Muscle of leg (tissue), 11 donors: Measurements from ENCODE around the gene HECTD1. TPM values are rescaled to one million over a fixed set of nuclear protein-coding genes. Genes with fewer than 3 reads are reported as not detected.
"Not testable (repeated sequence)": the region's sequence is repeated elsewhere in the genome, so short reads cannot be mapped to it uniquely, and the experiment has no call there.

ENCODE experiments used
- DNase-seq: peaks from one replicate; pipeline ENCODE4 v3.0.0; 2013
- H3K27ac ChIP-seq: one replicate; pipeline ENCODE4 v1.5.1; 2013; ENCODE audit warnings: mild to moderate bottlenecking, low read length, control low read depth
- H3K27me3 ChIP-seq: one replicate; pipeline ENCODE4 v1.6.1; 2013; ENCODE audit warnings: low read length; ENCODE audit not compliant: control insufficient read depth, insufficient read depth
- H3K36me3 ChIP-seq: one replicate; pipeline ENCODE4 v1.6.1; 2013; ENCODE audit warnings: low read length; ENCODE audit not compliant: control insufficient read depth, insufficient read depth
- H3K4me1 ChIP-seq: one replicate; pipeline ENCODE4 v1.6.1; 2013; ENCODE audit warnings: low read length; ENCODE audit not compliant: control insufficient read depth, insufficient read depth
- H3K4me3 ChIP-seq: one replicate; pipeline ENCODE4 v1.5.1; 2013; ENCODE audit warnings: low read length, control low read depth
- H3K9me3 ChIP-seq: replicated peaks from 2 replicates; pipeline ENCODE4 v1.6.1; 2013; ENCODE audit warnings: low read depth, low read length; ENCODE audit not compliant: control insufficient read depth
- WGBS: methylation state at CpG from one replicate; pipeline ENCODE4 v1.1.5; 2013; ENCODE audit warnings: missing lambda C conversion rate; ENCODE audit not compliant: insufficient coverage; 5-methylcytosine and 5-hydroxymethylcytosine counted together
- polyA plus RNA-seq, 8 donors: library from polyadenylated mRNA; unstranded; fragments of 120-200 nt; gene quantifications; one replicate each; pipeline versions ENCODE4 v1.2.1 to v1.2.3, GENCODE V29; 2013; ENCODE audit warnings: inconsistent platforms in 1 of 8, low replicate concordance in 1 of 8; ENCODE audit not compliant: insufficient read length in 8 of 8, insufficient read depth in 1 of 8
- total RNA-seq: library from RNA; stranded (reverse); fragments of 120-200 nt; gene quantifications from one replicate; pipeline ENCODE4 v1.2.4, GENCODE V29; 2013

The HECTD1 gene
- total and polyA plus RNA-seq, 9 donors: 85.5 to 149 (median 108) TPM

DNA sequence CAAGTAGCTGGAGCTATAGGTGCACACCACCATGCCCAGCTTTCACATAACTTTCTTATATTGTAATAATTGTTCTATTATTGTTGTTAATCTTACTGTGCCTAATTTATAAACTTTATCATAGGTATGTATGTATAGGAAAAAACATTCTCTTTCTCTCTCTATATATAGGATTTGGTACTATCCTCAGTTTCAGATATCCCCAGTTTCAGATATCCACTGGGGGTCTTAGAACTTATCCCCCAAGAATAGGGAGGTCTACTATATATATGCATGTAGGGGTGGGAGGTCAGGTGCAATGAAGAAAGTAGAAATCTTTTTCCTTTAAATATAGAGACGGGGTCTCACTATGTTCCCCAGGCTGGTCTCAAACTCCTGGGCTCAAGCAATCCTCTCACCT, 110.5 kb downstream of the HECTD1 start:
- Histone ChIP-seq H3K4me3 (no peak overlapping the region), H3K9me3 (no peaks in the 10 kb centered on the region), H3K27me3 (no peaks in the 10 kb centered on the region), H3K27ac (no peak overlapping the region), H3K4me1 (no peaks in the 10 kb centered on the region), H3K36me3 (peaks cover 32% of the 10 kb centered on the region)
- DNase-seq: no peak
- WGBS: no CpG with 5 or more reads among the region's 1 CpG

DNA sequence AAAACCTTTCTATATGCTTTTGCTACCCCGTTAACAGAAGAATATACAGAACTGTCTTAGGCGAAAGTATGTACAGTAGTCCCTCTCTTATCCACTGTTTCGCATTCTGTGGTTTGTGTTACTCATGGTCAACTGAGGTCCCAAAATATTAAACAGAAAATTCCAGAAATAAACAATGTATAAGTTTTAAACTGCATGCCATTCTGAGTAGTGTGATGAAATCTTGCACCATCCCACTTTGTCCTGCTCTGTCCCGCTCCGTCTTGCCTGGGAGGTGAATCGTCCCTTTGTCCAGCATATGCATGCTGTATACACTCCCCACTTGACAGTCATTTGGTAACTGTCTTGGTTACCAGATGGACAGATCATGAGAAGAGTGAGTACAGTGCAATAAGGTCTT, 111.3 kb downstream of the HECTD1 start:
- DNase-seq: no peak
- Histone ChIP-seq H3K4me1 (peaks cover under 1% of the 10 kb centered on the region), H3K36me3 (peaks cover 28% of the 10 kb centered on the region), H3K4me3 (no peak overlapping the region), H3K27ac (no peak overlapping the region), H3K27me3 (no peaks in the 10 kb centered on the region), H3K9me3 (no peaks in the 10 kb centered on the region)
- WGBS: no CpG with 5 or more reads among the region's 6 CpGs

DNA sequence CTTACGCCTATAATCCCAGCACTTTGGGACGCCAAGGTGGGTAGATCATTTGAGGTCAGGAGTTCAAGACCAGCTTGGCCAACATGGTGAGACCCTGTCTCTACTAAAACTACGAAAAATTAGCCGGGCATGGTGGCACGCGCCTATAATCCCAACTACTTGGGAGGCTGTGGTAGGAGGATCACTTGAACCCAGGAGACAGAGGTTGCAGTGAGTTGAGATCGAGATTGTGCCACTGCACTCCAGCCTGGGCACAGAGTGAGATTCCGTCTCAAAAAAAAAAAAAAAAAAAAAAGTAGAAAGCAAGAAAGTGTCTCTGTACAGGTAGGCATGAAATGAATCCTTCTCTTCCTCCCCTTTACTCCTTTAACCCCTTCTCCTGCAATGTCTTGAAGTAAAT, 111.8 kb downstream of the HECTD1 start:
- DNase-seq, H3K4me3 ChIP-seq, H3K27ac ChIP-seq, H3K9me3 ChIP-seq, H3K4me1 ChIP-seq, H3K27me3 ChIP-seq: not testable (repeated sequence)
- WGBS: 92% methylated on average over 3 of the region's 8 CpGs
- peaks cover 24% of the 10 kb centered on the region for H3K36me3 ChIP-seq

DNA sequence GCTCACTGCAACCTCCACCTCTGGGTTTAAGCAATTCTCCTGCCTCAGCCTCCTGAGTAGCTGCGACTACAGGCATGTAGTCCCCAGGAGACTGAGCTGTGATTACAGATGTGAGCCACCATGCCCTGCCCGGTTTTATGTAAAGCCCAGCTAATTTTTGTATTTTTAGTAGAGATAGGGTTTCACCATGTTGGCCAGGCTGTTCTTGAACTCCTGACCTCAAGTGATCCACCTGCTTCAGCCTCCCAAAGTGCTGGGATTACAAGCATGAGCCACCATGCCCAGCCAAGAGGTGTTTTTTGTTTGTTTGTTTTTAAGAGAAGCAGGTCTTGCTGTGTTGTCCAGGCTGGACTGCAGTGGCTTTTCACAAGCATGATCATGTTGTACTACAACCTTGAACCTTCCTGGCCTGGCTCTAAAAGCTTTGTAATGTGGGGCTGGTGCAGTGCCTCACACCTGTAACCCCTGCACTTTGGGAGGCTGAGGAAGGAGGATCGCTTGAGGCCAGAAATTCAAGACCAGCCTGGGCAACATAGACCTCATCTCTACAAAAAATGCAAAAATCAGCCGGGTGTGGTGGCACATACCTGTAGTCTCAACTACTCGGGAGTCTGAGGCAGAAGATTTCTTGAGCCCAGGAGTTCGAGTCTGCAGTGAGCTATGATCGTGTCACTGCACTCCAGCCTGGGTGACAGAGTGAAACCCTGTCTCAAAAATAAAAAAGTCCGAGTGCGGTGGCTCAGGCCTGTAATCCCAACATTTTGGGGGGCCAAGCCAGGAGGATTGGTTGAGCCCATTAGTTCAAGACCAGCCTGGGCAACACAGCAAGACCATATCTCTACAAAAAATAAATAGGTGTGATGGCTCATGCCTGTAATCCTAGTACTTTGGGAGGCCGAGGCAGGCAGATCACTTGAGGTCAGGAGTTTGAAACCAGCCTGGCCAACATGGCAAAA, 113.4 kb downstream of the HECTD1 start:
- H3K9me3 ChIP-seq, H3K27ac ChIP-seq, H3K4me3 ChIP-seq, H3K27me3 ChIP-seq, DNase-seq, H3K4me1 ChIP-seq: not testable (repeated sequence)
- peaks cover 15% of the 10 kb centered on the region for H3K36me3 ChIP-seq
- 96% methylated on average over 3 of the region's 10 CpGs for WGBS

DNA sequence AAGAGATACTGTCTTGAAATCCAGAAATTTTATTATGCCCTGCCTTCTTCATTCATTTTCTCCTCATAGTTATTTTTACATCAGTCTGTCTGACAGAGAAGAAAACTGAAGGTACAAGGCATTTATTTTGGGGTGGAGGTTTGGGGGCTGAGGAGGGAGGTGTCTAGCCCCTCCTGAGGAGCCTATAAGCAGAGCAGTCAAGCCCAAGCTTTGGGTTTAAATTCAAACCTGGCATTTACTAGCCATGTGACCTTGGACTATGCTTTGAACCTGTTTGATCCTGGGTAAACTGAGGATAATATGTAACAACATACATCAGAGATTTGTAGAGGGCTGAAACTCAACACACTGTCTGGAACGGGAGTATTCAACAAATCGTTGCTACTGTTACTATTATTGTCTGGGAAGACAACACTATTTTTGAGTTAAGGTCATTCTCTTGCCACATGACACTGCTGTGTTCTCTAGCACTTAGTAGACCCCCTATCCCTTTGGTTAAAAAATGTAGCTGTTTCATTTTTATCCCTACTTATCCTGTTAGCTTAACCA, 115.4 kb downstream of the HECTD1 start:
- DNase-seq: no peak
- WGBS: no CpG with 5 or more reads among the region's 2 CpGs
- Histone ChIP-seq H3K27me3 (no peaks in the 10 kb centered on the region), H3K27ac (no peak overlapping the region), H3K4me3 (no peak overlapping the region), H3K36me3 (peaks cover 3% of the 10 kb centered on the region), H3K4me1 (peaks cover 10% of the 10 kb centered on the region), H3K9me3 (no peaks in the 10 kb centered on the region)

DNA sequence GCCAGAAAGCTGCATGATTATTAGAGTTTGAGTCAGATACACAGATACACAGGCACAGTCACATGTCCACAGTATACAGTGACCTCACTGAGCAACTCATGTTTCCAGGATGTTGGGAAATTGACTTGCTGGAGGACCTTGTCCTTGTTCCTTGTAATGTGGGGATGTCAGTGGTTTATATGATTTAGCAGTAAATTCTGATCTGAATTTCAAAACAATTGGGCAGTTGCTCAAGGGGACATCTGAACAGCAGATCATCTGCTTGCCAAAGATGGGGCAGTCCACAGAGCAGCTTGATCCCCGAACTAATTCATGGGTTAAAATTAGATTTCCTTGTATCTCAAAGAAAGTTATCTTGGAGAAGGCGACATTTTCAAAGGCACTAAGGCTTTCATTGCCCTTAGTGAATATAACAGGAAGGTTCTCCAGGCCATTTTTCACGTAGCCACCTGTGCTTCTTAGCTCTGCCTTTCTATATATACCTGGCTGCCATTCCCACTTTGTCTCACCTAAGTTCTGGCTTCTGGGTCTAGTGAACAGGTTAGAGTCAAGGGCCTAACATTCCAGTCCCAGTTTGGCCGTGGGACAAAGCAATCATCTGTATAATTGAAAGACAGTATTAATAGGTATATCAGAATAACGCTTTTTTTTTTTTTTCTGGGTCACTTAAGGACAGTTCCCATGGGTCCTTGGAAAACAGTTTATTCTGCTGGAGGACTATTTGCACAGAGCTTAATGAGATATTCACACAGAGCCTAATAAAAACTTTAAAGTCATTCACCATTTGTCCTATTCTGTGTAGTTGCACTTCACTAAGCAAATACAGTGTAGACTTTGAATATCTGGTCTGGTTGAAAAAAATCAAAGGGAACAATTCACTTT, 116.5 kb downstream of the HECTD1 start:
- no peak overlapping the region for H3K4me3 ChIP-seq
- no peaks in the 10 kb centered on the region for H3K9me3 ChIP-seq
- H3K27me3 ChIP-seq: no peaks in the 10 kb centered on the region
- DNase-seq: peak; percentile 74
- H3K36me3 ChIP-seq: no peaks in the 10 kb centered on the region
- peaks cover 10% of the 10 kb centered on the region for H3K4me1 ChIP-seq
- peak overlapping the region; percentile 73 for H3K27ac ChIP-seq
- WGBS: 80% methylated on average over 1 of the region's 5 CpGs

DNA sequence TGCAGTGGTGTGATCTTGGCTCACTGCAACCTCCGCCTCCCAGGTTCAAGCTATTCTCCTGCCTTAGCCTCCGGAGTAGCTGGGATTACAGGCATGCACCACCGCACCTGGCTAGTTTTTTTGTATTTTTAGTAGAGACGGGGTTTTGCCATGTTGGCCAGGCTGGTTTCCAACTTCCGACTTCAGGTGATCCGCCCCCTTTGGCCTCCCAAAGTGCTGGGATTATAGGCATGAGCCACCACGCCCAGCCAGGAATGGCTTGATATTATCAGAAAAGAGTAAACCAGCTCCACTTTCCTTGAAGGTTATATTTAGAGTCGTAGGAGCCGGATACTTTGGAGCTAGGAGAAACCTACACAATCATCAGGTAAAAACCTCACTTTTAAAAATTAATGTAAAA, 121.1 kb downstream of the HECTD1 start:
- H3K9me3 ChIP-seq, H3K4me1 ChIP-seq, H3K27me3 ChIP-seq, H3K27ac ChIP-seq, DNase-seq, H3K4me3 ChIP-seq, H3K36me3 ChIP-seq: not testable (repeated sequence)
- WGBS: 100% methylated on average over 1 of the region's 9 CpGs

DNA sequence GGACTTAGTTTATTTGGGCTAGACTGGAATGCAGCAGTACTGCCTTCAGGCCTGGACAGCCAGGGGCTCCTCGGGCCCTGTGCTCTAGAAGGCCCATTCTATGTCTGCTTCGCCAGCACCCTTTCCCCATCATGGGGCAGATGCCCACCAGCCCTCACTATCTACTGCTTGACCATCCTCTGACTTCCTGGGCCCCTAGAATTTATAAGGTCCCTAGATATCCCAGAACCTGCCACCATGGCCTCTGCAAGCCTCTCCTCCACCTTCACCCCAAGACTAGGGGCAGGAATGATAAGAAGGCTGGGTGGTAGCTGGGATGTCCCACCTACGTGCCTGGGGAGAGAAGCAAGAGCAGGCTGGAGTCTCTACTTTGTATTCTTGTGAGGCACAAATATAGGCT, 122.6 kb downstream of the HECTD1 start:
- Histone ChIP-seq H3K9me3 (no peaks in the 10 kb centered on the region), H3K4me1 (peaks cover 3% of the 10 kb centered on the region), H3K4me3 (no peak overlapping the region), H3K27ac (no peak overlapping the region), H3K36me3 (peaks cover 12% of the 10 kb centered on the region), H3K27me3 (no peaks in the 10 kb centered on the region)
- no peak for DNase-seq
- WGBS: no CpG with 5 or more reads among the region's 3 CpGs

DNA sequence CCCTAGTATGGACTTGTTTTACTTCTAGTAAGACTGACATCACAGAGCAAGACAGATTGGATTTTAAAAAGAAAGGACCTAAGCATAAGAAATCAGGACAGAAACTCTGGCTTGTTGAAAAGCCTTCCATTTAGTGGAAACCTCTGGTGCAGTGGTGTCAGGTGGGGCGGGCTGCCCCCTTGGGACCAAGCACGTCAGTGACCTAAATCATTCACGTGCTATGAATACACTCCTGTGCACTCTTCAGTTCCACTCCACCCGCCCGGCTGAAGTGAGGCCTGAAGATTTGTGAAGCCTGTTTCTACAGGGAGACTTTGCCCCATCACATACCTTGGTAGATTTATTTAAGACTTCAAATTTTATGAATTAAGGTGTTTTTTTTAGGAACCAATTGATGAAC, 123.2 kb downstream of the HECTD1 start:
- no CpG with 5 or more reads among the region's 5 CpGs for WGBS
- H3K9me3 ChIP-seq: no peaks in the 10 kb centered on the region
- H3K4me3 ChIP-seq: no peak overlapping the region
- H3K4me1 ChIP-seq: peaks cover 2% of the 10 kb centered on the region
- no peak overlapping the region for H3K27ac ChIP-seq
- peaks cover 12% of the 10 kb centered on the region for H3K36me3 ChIP-seq
- DNase-seq: no peak
- no peaks in the 10 kb centered on the region for H3K27me3 ChIP-seq

DNA sequence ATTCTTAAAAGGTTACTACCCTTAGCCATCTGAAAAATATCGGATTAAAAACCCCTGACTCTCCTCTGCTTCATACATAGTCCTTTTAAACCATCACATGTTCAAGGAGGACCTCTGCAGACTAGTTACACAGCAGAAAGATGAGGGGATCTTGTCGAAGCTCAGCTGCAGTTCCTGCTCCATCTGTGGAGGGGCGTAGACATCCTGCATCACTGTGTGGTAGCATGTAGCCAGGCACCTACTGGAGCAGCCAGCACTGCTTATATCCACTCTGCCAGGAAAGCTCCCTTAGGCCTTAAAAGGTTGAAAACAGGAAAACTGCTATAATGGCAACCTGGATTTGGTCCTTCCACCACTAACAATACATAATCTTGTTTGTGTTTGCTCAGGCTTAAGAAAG, 123.8 kb downstream of the HECTD1 start:
- no peak for DNase-seq

More for the DNA sequence above, 123.8 kb downstream of the HECTD1 start:
- Histone ChIP-seq H3K9me3 (no peaks in the 10 kb centered on the region), H3K4me1 (peaks cover 2% of the 10 kb centered on the region), H3K4me3 (no peak overlapping the region), H3K27me3 (no peaks in the 10 kb centered on the region), H3K36me3 (peaks cover 12% of the 10 kb centered on the region), H3K27ac (no peak overlapping the region)
- WGBS: 92% methylated on average over 3 of the region's 3 CpGs
